Naive thymus-derived CD4-positive, alpha-beta T cell (primary cell): Measurements from ENCODE around the gene TACC2. TPM values are rescaled to one million over a fixed set of nuclear protein-coding genes. Genes with fewer than 3 reads are reported as not detected.

Experiments
- ATAC-seq: fragments of 150-1000 bp; cut with Tn5 transposase; 2 replicates; pipeline ENCODE4 v1.10.0; 2021; ENCODE audit warnings: mild to moderate bottlenecking, moderate library complexity
- CTCF ChIA-PET: fragments of 350-600 bp; sonication (Branson Sonifier 250); formaldehyde crosslinking; loops from one replicate; lab custom pipeline; 2021; ENCODE audit warnings: antibody characterized with exemption; lab: Charles Lee
- POLR2A ChIA-PET: fragments of 350-600 bp; sonication (Branson Sonifier 250); formaldehyde crosslinking; loops from one replicate; lab custom pipeline; 2021; ENCODE audit warnings: antibody characterized with exemption, inconsistent platforms; lab: Charles Lee
- DNase-seq, 9 donors: peaks; one replicate each; pipeline versions ENCODE4 v3.0.0 to v3.0.0-alpha.2; 2020 to 2022; ENCODE audit warnings: mixed read lengths in 1 of 9
- H3K27ac ChIP-seq: one replicate; pipeline ENCODE4 v1.7.0; 2013; ENCODE audit warnings: mild to moderate bottlenecking, low read depth, low read length, moderate library complexity
- H3K27me3 ChIP-seq, 2 donors: one replicate each; pipeline ENCODE4 v1.7.0; 2013; ENCODE audit warnings: low read length in 2 of 2, mild to moderate bottlenecking in 2 of 2, moderate library complexity in 2 of 2; ENCODE audit not compliant: control insufficient read depth in 2 of 2, insufficient read depth in 2 of 2
- H3K36me3 ChIP-seq, 3 experiments: 1 replicate in 2 of 3; 2 replicates in 1 of 3; pipeline ENCODE4 v1.7.0; 2013; ENCODE audit warnings: low read length in 3 of 3, mild to moderate bottlenecking in 3 of 3, moderate library complexity in 1 of 3; ENCODE audit not compliant: insufficient read depth in 3 of 3, control insufficient read depth in 2 of 3
- H3K4me1 ChIP-seq, 2 donors: one replicate each; pipeline ENCODE4 v1.7.0; 2013; ENCODE audit warnings: low read length in 2 of 2, mild to moderate bottlenecking in 2 of 2, moderate library complexity in 1 of 2; ENCODE audit not compliant: control insufficient read depth in 2 of 2, insufficient read depth in 2 of 2
- H3K4me3 ChIP-seq: 2 replicates; pipeline ENCODE4 v1.7.0; 2013; ENCODE audit warnings: mild to moderate bottlenecking, low read length
- H3K9me3 ChIP-seq, 3 experiments: 1 replicate in 2 of 3; 2 replicates in 1 of 3; pipeline ENCODE4 v1.7.0; 2013; ENCODE audit warnings: low read length in 3 of 3; ENCODE audit not compliant: control insufficient read depth in 2 of 3
- H3K27ac Mint-ChIP-seq, 9 donors: one replicate each; pipeline ENCODE4 v1.8.0; 2020 to 2022; ENCODE audit warnings: mixed read lengths in 9 of 9, mild to moderate bottlenecking in 8 of 9, moderate library complexity in 5 of 9, inconsistent platforms in 2 of 9
- H3K27me3 Mint-ChIP-seq, 5 donors: one replicate each; pipeline ENCODE4 v1.8.0; 2021 to 2022; ENCODE audit warnings: mixed read lengths in 5 of 5, mild to moderate bottlenecking in 1 of 5
- H3K36me3 Mint-ChIP-seq, 5 donors: one replicate each; pipeline ENCODE4 v1.8.0; 2020 to 2022; ENCODE audit warnings: mixed read lengths in 5 of 5, mild to moderate bottlenecking in 3 of 5, inconsistent platforms in 1 of 5
- H3K4me1 Mint-ChIP-seq, 7 donors: one replicate each; pipeline ENCODE4 v1.8.0; 2020 to 2022; ENCODE audit warnings: mixed read lengths in 7 of 7, mild to moderate bottlenecking in 3 of 7, inconsistent platforms in 1 of 7
- H3K4me3 Mint-ChIP-seq, 10 donors: one replicate each; pipeline ENCODE4 v1.8.0; 2020 to 2022; ENCODE audit warnings: mild to moderate bottlenecking in 10 of 10, mixed read lengths in 10 of 10, moderate library complexity in 6 of 10, inconsistent platforms in 2 of 10
- H3K9me3 Mint-ChIP-seq, 11 donors: one replicate each; pipeline ENCODE4 v1.8.0; 2020 to 2022; ENCODE audit warnings: mixed read lengths in 11 of 11, mild to moderate bottlenecking in 4 of 11, inconsistent platforms in 1 of 11, moderate library complexity in 1 of 11
- intact Hi-C, 2 donors: fragments of 100-400 bp; cut with micrococcal nuclease; formaldehyde crosslinking; loops; one replicate each; pipeline ENCODE4 v1.15.1; 2023
- polyA plus RNA-seq, 2 donors: library from polyadenylated mRNA; unstranded; fragments of 300-500 nt; fragmentation: Illumina TruSeq; gene quantifications; one replicate each; pipeline ENCODE4 v1.2.3, GENCODE V29; 2021
- total RNA-seq, 6 experiments: library from RNA in 5 of 6; stranded (reverse) in 5 of 6; gene quantifications; 1 replicate in 5 of 6; 2 replicates in 1 of 6; pipeline ENCODE4 v1.2.3 and lab custom pipeline; 2021 to 2026

TACC2 gene
- total and polyA plus RNA-seq, 7 experiments from 2014 or later: 0.16 TPM; not detected in 6

- ChIA-PET POLR2A (no interaction called here), CTCF (interaction anchor here (3.4 kb wide), 1 partner anchor 262 kb away, joined by 14 read pairs; no protein-coding TSS in a partner anchor)
- Mint-ChIP-seq H3K27me3 (peaks cover 0 to 5% (median 0%) of the 10 kb centered on the region in 5 donors), H3K9me3 (peaks cover 0 to 10% (median 4%) of the 10 kb centered on the region in 11 donors), H3K4me3 (no peak overlapping the region), H3K4me1 (peaks cover 0 to 9% (median 0%) of the 10 kb centered on the region in 7 donors), H3K27ac (peak overlapping the region in 1 of 9 donors; percentile 19), H3K36me3 (no peaks in the 10 kb centered on the region)
- no peaks in the 10 kb centered on the region for H3K27me3 ChIP-seq
- no peaks in the 10 kb centered on the region for H3K36me3 ChIP-seq
- no peak overlapping the region for H3K4me3 ChIP-seq
- H3K9me3 ChIP-seq: no peaks in the 10 kb centered on the region
- H3K27ac ChIP-seq: no peak overlapping the region
- no peak for DNase-seq
- H3K4me1 ChIP-seq: no peaks in the 10 kb centered on the region
- no peak for ATAC-seq
- intact Hi-C loops: no loop called here
Measured at GRCh38 chr10:122303271-122304053, 314.5 kb downstream of the TACC2 start.

Other genes starting within 250 kb of the TACC2 start
- 10 to 100 TPM; 23.0 to 26.6 (median 26.2) TPM for gene ATE1, start 61.1 kb upstream of the TACC2 start, total RNA-seq
- gene ATE1, start 61.1 kb upstream of the TACC2 start, polyA plus RNA-seq: 10 to 100 TPM; 22.4 to 29.9 TPM
- 10 to 100 TPM; 34.7 to 87.2 (median 69.4) TPM for gene NSMCE4A, start 13.9 kb upstream of the TACC2 start, total RNA-seq
- gene NSMCE4A, start 13.9 kb upstream of the TACC2 start, polyA plus RNA-seq: 10 to 100 TPM; 41.5 to 57.0 TPM